HCT116 (cell line): ENCODE measurements around the gene TSPEAR.

Experiments
- CTCF ChIP-seq, 3 experiments: fragments of 200-600 bp in 1 of 3; sonication (generic) in 1 of 3; IDR thresholded peaks in 2 of 3; conservative IDR thresholded peaks in 1 of 3; 2 replicates each; pipeline ENCODE4 v1.5.1; 2012 to 2017; ENCODE audit warnings: low read depth in 2 of 3, low read length in 2 of 3, antibody characterized with exemption in 1 of 3, borderline replicate concordance in 1 of 3, control low read depth in 1 of 3, mild to moderate bottlenecking in 1 of 3, mixed read lengths in 1 of 3, mixed run types in 1 of 3, moderate library complexity in 1 of 3; ENCODE audit not compliant: insufficient read depth in 1 of 3
- EZH2 ChIP-seq: fragments of 200-600 bp; sonication (generic); IDR thresholded peaks from 2 replicates; pipeline ENCODE4 v1.6.1; 2017; ENCODE audit warnings: antibody characterized with exemption, mixed run types
- JUND ChIP-seq: IDR thresholded peaks from 2 replicates; pipeline ENCODE4 v1.6.1; 2012
- MAX ChIP-seq: IDR thresholded peaks from 2 replicates; pipeline ENCODE4 v1.6.1; 2012
- POLR2A ChIP-seq: IDR thresholded peaks from 2 replicates; pipeline ENCODE4 v1.7.0; 2011; ENCODE audit warnings: borderline replicate concordance; ENCODE audit not compliant: insufficient read depth, insufficient read length; ENCODE audit errors: extremely low read depth
- SRF ChIP-seq: IDR thresholded peaks from 2 replicates; pipeline ENCODE4 v1.6.1; 2012; ENCODE audit warnings: low read depth
- ZNF274 ChIP-seq: fragments of 200-500 bp; sonication (Bioruptor generic); IDR thresholded peaks from 2 replicates; pipeline ENCODE4 v1.6.1; 2014; ENCODE audit warnings: mild to moderate bottlenecking, low read depth, low read length, inconsistent platforms

- TF ChIP-seq POLR2A (no peak), EZH2 (no peak), JUND (no peak), CTCF (IDR thresholded peaks at IDR 0.05 in 2 of 3, conservative IDR thresholded peaks at IDR 0.05 in 1 of 3; ENCODE audit: borderline replicate concordance in 1 of 3, insufficient read depth in 1 of 3, low read depth in 2 of 3, low read length in 2 of 3) (no peak), MAX (no peak), SRF (no peak), ZNF274 (no peak)
Measured at GRCh38 chr21:44735821-44736220, 24.4 kb upstream of the TSPEAR start.
